HK-2 (cell line): ENCODE results near the gene PUS1.
"Not testable (repeated sequence)": the region's sequence is repeated elsewhere in the genome, so short reads cannot be mapped to it uniquely, and the experiment has no call there.

Experiments
- DNase-seq: peaks from one replicate; pipeline ENCODE4 v3.0.0-alpha.2; 2018; ENCODE audit not compliant: unreplicated experiment

Gene PUS1

GRCh38 chr12:131934535-131934934, 5.5 kb downstream of the PUS1 start:
- DNase-seq, result no peak

- DNase-seq, result no peak
Observed at GRCh38 chr12:131938082-131938481, 9.0 kb downstream of the PUS1 start.

GRCh38 chr12:131939007-131939406, 9.9 kb downstream of the PUS1 start:
- DNase-seq, result no peak

- DNase-seq, result no peak
Observed at GRCh38 chr12:131940141-131940547, 11.1 kb downstream of the PUS1 start.

GRCh38 chr12:131941116-131941986, 12.3 kb downstream of the PUS1 start:
- no peak for DNase-seq

GRCh38 chr12:131941987-131942341, 12.9 kb downstream of the PUS1 start:
- DNase-seq, result no peak

GRCh38 chr12:131942671-131943070, 13.6 kb downstream of the PUS1 start:
- no peak for DNase-seq

- no peak for DNase-seq
Observed at GRCh38 chr12:131943389-131943788, 14.3 kb downstream of the PUS1 start.

- no peak for DNase-seq
Observed at GRCh38 chr12:131943876-131944275, 14.8 kb downstream of the PUS1 start.

GRCh38 chr12:131944601-131945251, 15.7 kb downstream of the PUS1 start:
- no peak for DNase-seq

- no peak for DNase-seq
Observed at GRCh38 chr12:131946757-131947156, 17.7 kb downstream of the PUS1 start.

- DNase-seq, result no peak
Observed at GRCh38 chr12:131947482-131948027, 18.5 kb downstream of the PUS1 start.

GRCh38 chr12:131948166-131948712, 19.2 kb downstream of the PUS1 start:
- no peak for DNase-seq

- DNase-seq, result not testable (repeated sequence)
Observed at GRCh38 chr12:131948713-131949430, 19.8 kb downstream of the PUS1 start.

- peak; percentile 91 for DNase-seq
Observed at GRCh38 chr12:131949431-131950181, 20.5 kb downstream of the PUS1 start, which contains the start of gene EP400. EP400 (plus strand) TSS chr12:131949942; CDS start chr12:131960620, 10,678 bp downstream.

GRCh38 chr12:131950182-131950913, 21.3 kb downstream of the PUS1 start:
- peak; percentile 38 for DNase-seq

- not testable (repeated sequence) for DNase-seq
Observed at GRCh38 chr12:131953810-131954209, 24.7 kb downstream of the PUS1 start.

GRCh38 chr12:131954460-131954859, 25.4 kb downstream of the PUS1 start:
- not testable (repeated sequence) for DNase-seq

GRCh38 chr12:131959116-131959515, 30.0 kb downstream of the PUS1 start:
- DNase-seq, result no peak
